OCI-LY3 (cell line): ENCODE data around the gene MYO7A.

Experiments used
- EZH2phosphoT487 ChIP-seq: fragments of 200-600 bp; shearing (Covaris generic); IDR thresholded peaks from 2 replicates; pipeline ENCODE4 v1.6.1; 2018; ENCODE audit warnings: antibody characterized with exemption, mixed run types, low read depth
- TF ChIP-seq, protein P1 (sequence below): fragments of 200-600, 300-600 bp; sonication (generic); IDR thresholded peaks from 2 replicates; pipeline ENCODE4 v1.5.1; 2014; ENCODE audit warnings: antibody characterized with exemption, low read length, low read depth

DNA sequence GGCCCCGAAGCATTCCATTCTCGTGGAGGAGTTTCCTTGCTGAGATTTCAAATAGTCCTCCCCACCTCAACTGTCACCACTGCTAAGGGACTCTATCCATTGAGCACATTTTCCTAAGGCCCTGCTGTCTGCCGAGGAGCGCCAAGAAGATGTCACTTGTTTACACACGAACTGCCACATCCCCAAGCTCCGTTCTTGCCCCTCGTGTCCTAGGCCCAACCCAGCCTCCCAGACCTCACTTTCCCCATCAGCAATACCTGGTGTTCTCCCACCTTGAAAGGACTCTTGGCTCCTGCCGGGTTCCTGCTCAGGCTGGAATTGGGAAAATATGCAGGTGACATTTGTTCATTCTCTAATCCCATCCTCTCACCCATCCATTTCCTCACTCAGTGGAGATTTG is 4.0 kb upstream of the MYO7A start:
- TF ChIP-seq, protein P1, sequence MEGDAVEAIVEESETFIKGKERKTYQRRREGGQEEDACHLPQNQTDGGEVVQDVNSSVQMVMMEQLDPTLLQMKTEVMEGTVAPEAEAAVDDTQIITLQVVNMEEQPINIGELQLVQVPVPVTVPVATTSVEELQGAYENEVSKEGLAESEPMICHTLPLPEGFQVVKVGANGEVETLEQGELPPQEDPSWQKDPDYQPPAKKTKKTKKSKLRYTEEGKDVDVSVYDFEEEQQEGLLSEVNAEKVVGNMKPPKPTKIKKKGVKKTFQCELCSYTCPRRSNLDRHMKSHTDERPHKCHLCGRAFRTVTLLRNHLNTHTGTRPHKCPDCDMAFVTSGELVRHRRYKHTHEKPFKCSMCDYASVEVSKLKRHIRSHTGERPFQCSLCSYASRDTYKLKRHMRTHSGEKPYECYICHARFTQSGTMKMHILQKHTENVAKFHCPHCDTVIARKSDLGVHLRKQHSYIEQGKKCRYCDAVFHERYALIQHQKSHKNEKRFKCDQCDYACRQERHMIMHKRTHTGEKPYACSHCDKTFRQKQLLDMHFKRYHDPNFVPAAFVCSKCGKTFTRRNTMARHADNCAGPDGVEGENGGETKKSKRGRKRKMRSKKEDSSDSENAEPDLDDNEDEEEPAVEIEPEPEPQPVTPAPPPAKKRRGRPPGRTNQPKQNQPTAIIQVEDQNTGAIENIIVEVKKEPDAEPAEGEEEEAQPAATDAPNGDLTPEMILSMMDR, result no peak
- TF ChIP-seq EZH2phosphoT487, result no peak
